PFSK-1 (cell line): ENCODE results near the gene RBBP8.

Source experiments
- FOXP2 ChIP-seq: optimal IDR thresholded peaks from 2 replicates; pipeline ENCODE3; 2011; ENCODE audit warnings: borderline replicate concordance, control low read depth, inconsistent platforms; ENCODE audit not compliant: insufficient read depth; ENCODE audit errors: extremely low read length, extremely low read depth
- POLR2AphosphoS5 ChIP-seq: IDR thresholded peaks from 2 replicates; pipeline ENCODE4 v1.6.1; 2012; ENCODE audit warnings: low read depth, mild to moderate bottlenecking, control low read depth, low read length, moderate library complexity
- REST ChIP-seq, 2 experiments: IDR thresholded peaks; 2 replicates each; pipeline versions ENCODE4 v1.6.1 to v1.8.0; 2011 to 2012; ENCODE audit warnings: low read depth in 2 of 2, low read length in 2 of 2, control low read depth in 1 of 2, inconsistent platforms in 1 of 2, mild to moderate bottlenecking in 1 of 2, moderate library complexity in 1 of 2; ENCODE audit not compliant: insufficient read depth in 1 of 2
- SIN3A ChIP-seq: IDR thresholded peaks from 2 replicates; pipeline ENCODE4 v1.6.1; 2012; ENCODE audit warnings: mild to moderate bottlenecking, low read length, moderate library complexity, borderline replicate concordance; ENCODE audit not compliant: insufficient read depth
- TAF1 ChIP-seq: IDR thresholded peaks from 2 replicates; pipeline ENCODE4 v1.6.1; 2012; ENCODE audit warnings: low read length, control low read depth, borderline replicate concordance; ENCODE audit not compliant: insufficient read depth

Gene RBBP8

GRCh38 chr18:23021623-23022022, 88.5 kb downstream of the RBBP8 start:
- no peak for TF ChIP-seq REST (IDR thresholded peaks at IDR 0.05; ENCODE audit: insufficient read depth in 1 of 2, low read depth in 2 of 2, low read length in 2 of 2)
- no peak for TF ChIP-seq FOXP2
- TF ChIP-seq TAF1 = no peak
- TF ChIP-seq POLR2AphosphoS5 = no peak
- no peak for TF ChIP-seq SIN3A

GRCh38 chr18:23032030-23032582, 99.0 kb downstream of the RBBP8 start:
- TF ChIP-seq POLR2AphosphoS5 = no peak

- TF ChIP-seq REST (IDR thresholded peaks at IDR 0.05; ENCODE audit: insufficient read depth in 1 of 2, low read depth in 2 of 2, low read length in 2 of 2) (no peak), SIN3A (no peak), POLR2AphosphoS5 (no peak), FOXP2 (no peak), TAF1 (no peak)
Observed at GRCh38 chr18:23033056-23033455, 99.9 kb downstream of the RBBP8 start.

GRCh38 chr18:23036660-23037201, 103.6 kb downstream of the RBBP8 start:
- TF ChIP-seq POLR2AphosphoS5 (no peak), SIN3A (no peak), FOXP2 (no peak), REST (IDR thresholded peaks at IDR 0.05; ENCODE audit: insufficient read depth in 1 of 2, low read depth in 2 of 2, low read length in 2 of 2) (no peak), TAF1 (no peak)

GRCh38 chr18:23037646-23038045, 104.5 kb downstream of the RBBP8 start:
- TF ChIP-seq SIN3A = no peak

GRCh38 chr18:23038712-23039111, 105.6 kb downstream of the RBBP8 start:
- TF ChIP-seq REST (IDR thresholded peaks at IDR 0.05; ENCODE audit: insufficient read depth in 1 of 2, low read depth in 2 of 2, low read length in 2 of 2) (no peak), SIN3A (no peak), POLR2AphosphoS5 (no peak), TAF1 (no peak), FOXP2 (no peak)
